GM06990 (cell line): ENCODE data around the gene PIGX.
"Not testable (repeated sequence)": the region's sequence is repeated elsewhere in the genome, so short reads cannot be mapped to it uniquely, and the experiment has no call there.

Experiments
- DNase-seq: peaks from one replicate; pipeline ENCODE4 v3.0.0-alpha.2; 2011; ENCODE audit not compliant: insufficient read length; ENCODE audit errors: extremely low read depth
- H3K27me3 ChIP-seq: replicated peaks from 2 replicates; pipeline ENCODE4 v1.6.0; 2011; ENCODE audit warnings: low read length; ENCODE audit not compliant: control insufficient read depth, insufficient read depth
- H3K36me3 ChIP-seq: 2 replicates; pipeline ENCODE4 v1.5.1; 2011; ENCODE audit warnings: low read length; ENCODE audit not compliant: control insufficient read depth, insufficient read depth
- H3K4me3 ChIP-seq: replicated peaks from 2 replicates; pipeline ENCODE4 v1.5.1; 2011; ENCODE audit warnings: low read depth, mild to moderate bottlenecking, control low read depth, low read length
- CTCF ChIP-seq: IDR thresholded peaks from 2 replicates; pipeline ENCODE4 v1.5.1; 2011; ENCODE audit warnings: low read length, control low read depth, mild to moderate bottlenecking, inconsistent platforms; ENCODE audit not compliant: insufficient read depth, poor library complexity, severe bottlenecking

The PIGX gene

GRCh38 chr3:196741249-196741889 lies 29.2 kb downstream of the PIGX start:
- Histone ChIP-seq H3K36me3 (no peaks in the 10 kb centered on the region), H3K4me3 (peak overlapping the region; percentile 96), H3K27me3 (no peaks in the 10 kb centered on the region)
- no peak for TF ChIP-seq CTCF
- DNase-seq, result no peak

- not testable (repeated sequence) for H3K36me3 ChIP-seq, H3K4me3 ChIP-seq, H3K27me3 ChIP-seq, DNase-seq
Measured at GRCh38 chr3:196743569-196743968, 31.4 kb downstream of the PIGX start.

- no peaks in the 10 kb centered on the region for H3K27me3 ChIP-seq
- H3K36me3 ChIP-seq, result no peaks in the 10 kb centered on the region
- DNase-seq, result no peak
Measured at GRCh38 chr3:196749125-196749524, 36.9 kb downstream of the PIGX start.

GRCh38 chr3:196753201-196753600 lies 41.0 kb downstream of the PIGX start:
- H3K4me3 ChIP-seq, result no peak overlapping the region
- H3K36me3 ChIP-seq, result peaks cover 2% of the 10 kb centered on the region
- no peaks in the 10 kb centered on the region for H3K27me3 ChIP-seq
- no peak for DNase-seq
- no peak for TF ChIP-seq CTCF

More at GRCh38 chr3:196749125-196749524, 36.9 kb downstream of the PIGX start:
- TF ChIP-seq CTCF, result no peak
- no peak overlapping the region for H3K4me3 ChIP-seq

- TF ChIP-seq CTCF, result no peak
- H3K36me3 ChIP-seq, result peaks cover 2% of the 10 kb centered on the region
- no peak for DNase-seq
- H3K4me3 ChIP-seq, result no peak overlapping the region
- H3K27me3 ChIP-seq, result no peaks in the 10 kb centered on the region
Measured at GRCh38 chr3:196754091-196754981, 42.2 kb downstream of the PIGX start.

GRCh38 chr3:196756732-196757131 lies 44.6 kb downstream of the PIGX start:
- no peak for DNase-seq
- Histone ChIP-seq H3K36me3 (peaks cover 2% of the 10 kb centered on the region), H3K4me3 (no peak overlapping the region), H3K27me3 (no peaks in the 10 kb centered on the region)
- no peak for TF ChIP-seq CTCF
